ENCODE data around the gene C17orf100.

C17orf100 gene

DNA sequence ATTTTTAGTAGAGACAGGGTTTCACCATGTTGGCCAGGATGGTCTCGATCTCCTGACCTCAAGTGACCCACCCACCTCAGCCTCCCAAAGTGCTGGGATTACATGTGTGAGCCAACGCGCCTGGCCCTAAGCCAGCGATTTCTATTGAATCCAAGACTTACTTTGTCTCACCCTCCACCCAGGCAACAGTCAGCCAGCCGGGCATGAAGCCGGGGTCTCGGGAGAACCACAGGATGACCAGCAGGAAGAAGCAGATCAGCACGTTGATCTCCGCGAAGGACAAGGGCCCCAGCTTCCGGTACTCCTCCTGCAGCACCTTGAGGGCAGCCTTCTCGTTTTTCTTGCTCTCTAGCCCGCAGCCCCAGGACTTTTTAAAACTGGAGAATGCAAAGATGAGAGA, 44.0 kb downstream of the C17orf100 start:
- POLR2A ChIA-PET = no interaction called here
- CTCF ChIA-PET = interaction anchor here (0.9 to 1.2 kb wide), 3 partner anchors 13 to 29 kb away, joined by 3 to 5 read pairs (median 3); no protein-coding TSS in a partner anchor
- no peak for DNase-seq (ENCODE audit: extremely low spot score)
- TF ChIP-seq, protein P1, sequence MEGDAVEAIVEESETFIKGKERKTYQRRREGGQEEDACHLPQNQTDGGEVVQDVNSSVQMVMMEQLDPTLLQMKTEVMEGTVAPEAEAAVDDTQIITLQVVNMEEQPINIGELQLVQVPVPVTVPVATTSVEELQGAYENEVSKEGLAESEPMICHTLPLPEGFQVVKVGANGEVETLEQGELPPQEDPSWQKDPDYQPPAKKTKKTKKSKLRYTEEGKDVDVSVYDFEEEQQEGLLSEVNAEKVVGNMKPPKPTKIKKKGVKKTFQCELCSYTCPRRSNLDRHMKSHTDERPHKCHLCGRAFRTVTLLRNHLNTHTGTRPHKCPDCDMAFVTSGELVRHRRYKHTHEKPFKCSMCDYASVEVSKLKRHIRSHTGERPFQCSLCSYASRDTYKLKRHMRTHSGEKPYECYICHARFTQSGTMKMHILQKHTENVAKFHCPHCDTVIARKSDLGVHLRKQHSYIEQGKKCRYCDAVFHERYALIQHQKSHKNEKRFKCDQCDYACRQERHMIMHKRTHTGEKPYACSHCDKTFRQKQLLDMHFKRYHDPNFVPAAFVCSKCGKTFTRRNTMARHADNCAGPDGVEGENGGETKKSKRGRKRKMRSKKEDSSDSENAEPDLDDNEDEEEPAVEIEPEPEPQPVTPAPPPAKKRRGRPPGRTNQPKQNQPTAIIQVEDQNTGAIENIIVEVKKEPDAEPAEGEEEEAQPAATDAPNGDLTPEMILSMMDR (IDR thresholded peaks at IDR 0.05; ENCODE audit: control extremely low read depth, extremely low read depth, low read depth, missing control alignments) = no peak

DNA sequence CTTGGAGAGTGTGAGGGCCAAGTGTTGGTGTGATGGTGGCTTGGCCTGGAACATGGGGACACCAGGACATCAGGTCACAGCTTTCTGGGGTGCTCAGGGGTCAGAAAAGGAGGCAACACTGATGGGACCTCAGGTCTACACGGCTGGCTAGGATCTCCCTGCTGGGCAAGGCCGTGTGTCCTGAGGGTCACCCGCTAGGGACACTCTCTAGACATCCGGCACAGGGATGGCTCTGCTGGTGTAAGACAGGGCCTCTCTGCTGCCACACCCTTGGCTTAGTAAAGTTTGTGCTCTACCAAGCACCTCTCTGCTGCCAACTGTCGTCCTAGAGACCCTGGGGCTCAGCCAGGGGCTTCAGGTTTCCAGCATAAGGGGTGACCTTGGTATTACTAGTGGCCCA, 45.3 kb downstream of the C17orf100 start:
- DNase-seq (ENCODE audit: extremely low spot score) = no peak
- TF ChIP-seq, protein P1 (IDR thresholded peaks at IDR 0.05; ENCODE audit: control extremely low read depth, extremely low read depth, low read depth, missing control alignments) = no peak
- CTCF ChIA-PET = interaction anchor here (1.0 to 1.4 kb wide), 2 partner anchors 8 to 9 kb away, joined by 3 read pairs; no protein-coding TSS in a partner anchor
- POLR2A ChIA-PET = no interaction called here

DNA sequence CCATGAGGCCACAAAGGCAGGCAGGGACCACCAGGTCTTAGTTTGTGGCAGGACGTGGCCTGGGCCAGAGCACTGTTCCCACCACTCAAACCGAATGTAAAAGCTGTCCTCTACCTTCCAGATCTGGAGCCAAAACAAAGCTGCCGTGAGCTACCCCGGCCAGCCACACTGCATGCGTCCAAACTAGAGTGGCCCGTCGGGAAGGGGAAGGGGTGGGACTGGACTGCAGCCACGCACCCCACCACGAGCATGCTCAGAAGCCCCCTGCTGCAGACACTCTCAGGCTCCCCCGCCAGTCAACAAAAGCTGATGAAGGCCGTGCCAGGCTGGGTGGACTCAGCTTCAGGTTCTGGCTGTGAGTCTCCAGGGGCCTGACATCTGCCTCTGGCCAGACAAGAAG, 46.4 kb downstream of the C17orf100 start:
- TF ChIP-seq, protein P1 (IDR thresholded peaks at IDR 0.05; ENCODE audit: control extremely low read depth, extremely low read depth, low read depth, missing control alignments) = no peak
- ChIA-PET CTCF (interaction anchor here (1.1 to 1.6 kb wide), 4 partner anchors 9 to 146 kb away, joined by 3 to 5 read pairs (median 4); no protein-coding TSS in a partner anchor), POLR2A (no interaction called here)
- DNase-seq (ENCODE audit: extremely low spot score) = no peak

DNA sequence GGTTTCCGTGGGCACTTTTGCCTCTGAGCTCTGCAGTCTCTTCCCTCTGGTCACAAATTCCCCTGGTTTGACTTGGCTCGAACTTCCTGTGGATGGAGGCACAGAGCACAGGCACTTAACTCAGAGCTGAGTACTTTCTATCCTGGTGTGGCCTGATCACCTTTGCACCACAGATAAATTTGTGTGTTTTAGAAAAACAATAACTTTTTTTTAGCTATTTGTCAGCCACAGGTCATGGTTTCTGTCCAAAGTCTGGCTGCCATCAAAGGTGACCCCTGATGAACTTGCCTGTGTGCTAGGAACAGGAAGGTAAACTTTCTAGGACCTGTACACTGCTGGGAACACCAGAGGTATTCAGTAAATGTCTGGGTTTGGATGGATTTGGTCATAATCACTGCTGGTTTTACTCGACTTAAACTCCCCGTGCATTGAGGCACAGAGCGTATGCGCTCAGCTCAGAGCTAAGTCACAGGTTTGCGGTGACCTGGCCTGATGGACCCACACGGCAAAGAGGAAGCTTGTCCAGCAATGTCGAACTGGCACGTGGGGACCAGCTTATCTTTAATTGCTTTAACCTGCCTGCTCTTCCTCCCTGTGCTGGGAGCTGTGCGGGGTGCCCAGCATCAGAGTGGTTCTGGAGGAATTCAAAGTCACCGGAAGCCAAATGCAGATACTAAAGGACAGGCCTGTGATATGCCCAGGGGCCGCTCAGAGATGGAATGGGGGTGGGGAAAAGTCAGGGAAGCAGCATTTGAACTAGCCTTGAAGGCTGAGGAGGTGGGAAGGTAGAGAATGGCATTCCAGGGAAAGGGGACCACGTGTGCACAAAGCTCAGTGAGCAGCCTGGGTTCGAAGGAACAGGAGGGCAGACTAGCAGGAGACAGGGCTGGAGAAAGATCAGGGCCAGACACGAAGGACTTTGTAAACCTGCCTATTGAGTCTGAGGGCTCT, 48.7 kb downstream of the C17orf100 start:
- DNase-seq (ENCODE audit: extremely low spot score) = no peak
- ChIA-PET POLR2A (no interaction called here), CTCF (interaction anchor here (0.7 to 2.4 kb wide), 5 partner anchors 9 to 87 kb away, joined by 3 to 7 read pairs (median 3); no protein-coding TSS in a partner anchor)
- TF ChIP-seq, protein P1 (IDR thresholded peaks at IDR 0.05; ENCODE audit: control extremely low read depth, extremely low read depth, low read depth, missing control alignments) = no peak

DNA sequence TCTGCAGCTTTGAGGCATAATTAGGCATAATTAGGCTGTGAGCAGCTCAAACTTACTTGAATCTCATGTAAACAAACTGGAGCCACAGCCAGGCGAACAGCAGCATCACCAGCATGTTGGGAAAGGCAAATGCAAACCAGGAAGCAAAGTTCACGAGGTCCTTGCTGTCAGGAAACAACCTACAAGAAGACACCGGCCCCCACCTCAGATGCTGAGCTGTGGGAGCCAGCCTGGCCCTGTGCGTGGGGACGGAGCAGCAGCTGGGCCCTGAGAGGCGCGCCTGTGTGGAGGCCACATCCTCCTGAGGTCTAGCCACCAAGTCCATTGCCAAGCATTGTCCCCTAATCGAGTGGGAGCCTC, 49.4 kb downstream of the C17orf100 start:
- ChIA-PET POLR2A (no interaction called here), CTCF (interaction anchor here (0.9 to 2.4 kb wide), 7 partner anchors 10 to 228 kb away, joined by 3 to 7 read pairs (median 3); no protein-coding TSS in a partner anchor)
- DNase-seq (ENCODE audit: extremely low spot score) = no peak
- TF ChIP-seq, protein P1 (IDR thresholded peaks at IDR 0.05; ENCODE audit: control extremely low read depth, extremely low read depth, low read depth, missing control alignments) = no peak

DNA sequence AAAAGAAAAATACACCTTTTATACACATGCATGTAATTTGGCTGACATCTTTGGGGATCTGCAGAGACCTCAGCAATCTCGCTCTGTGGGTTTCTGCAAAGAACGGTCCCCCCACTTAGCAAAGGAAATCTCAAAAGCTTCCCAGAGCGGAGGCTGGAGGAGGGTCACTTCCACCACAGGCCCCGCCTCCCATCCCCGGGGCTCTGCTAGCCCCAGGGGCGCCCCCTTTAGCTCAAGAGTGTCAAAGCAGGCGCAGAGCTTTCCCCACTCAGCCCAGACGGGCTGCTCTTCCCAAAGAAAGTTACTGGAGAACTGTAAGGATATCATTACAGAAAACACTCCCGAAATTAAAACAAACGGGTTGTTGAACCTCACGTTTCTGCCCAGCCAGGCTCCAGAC, 50.2 kb downstream of the C17orf100 start:
- peak; percentile 78 for DNase-seq (ENCODE audit: extremely low spot score)
- ChIA-PET CTCF (interaction anchor here (0.9 to 2.4 kb wide), 6 partner anchors 12 to 229 kb away, joined by 3 to 7 read pairs (median 3); no protein-coding TSS in a partner anchor), POLR2A (interaction anchor here (0.5 kb wide), 1 partner anchor 490 kb away, joined by 4 read pairs; no protein-coding TSS in a partner anchor)
- TF ChIP-seq, protein P1 (IDR thresholded peaks at IDR 0.05; ENCODE audit: control extremely low read depth, extremely low read depth, low read depth, missing control alignments) = peak; percentile 41

Data from GM10248 (cell line).